ENCODE measurements around the gene MOB3C.

Gene MOB3C

DNA sequence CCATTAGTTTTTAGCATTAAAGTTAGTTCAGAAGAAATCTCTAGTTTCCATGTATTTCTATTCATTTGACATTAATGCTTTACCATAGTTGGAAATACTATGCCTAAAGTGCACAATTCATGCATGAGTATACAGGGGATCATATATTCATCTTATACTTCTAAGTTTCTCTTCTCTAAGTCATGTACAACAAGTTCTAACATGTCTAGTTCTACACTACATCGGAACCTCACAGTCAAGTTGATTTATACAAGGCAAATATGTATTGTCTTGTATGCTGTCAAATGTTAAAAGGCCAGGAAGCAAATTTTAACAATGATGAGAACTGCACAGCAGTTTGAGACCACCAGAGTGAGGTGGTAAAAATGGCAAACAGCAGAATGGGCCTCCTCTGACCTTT lies 22.9 kb upstream of the MOB3C start:
- no peak for DNase-seq (ENCODE audit: low read depth in 2 of 3, low spot score in 1 of 3)

DNA sequence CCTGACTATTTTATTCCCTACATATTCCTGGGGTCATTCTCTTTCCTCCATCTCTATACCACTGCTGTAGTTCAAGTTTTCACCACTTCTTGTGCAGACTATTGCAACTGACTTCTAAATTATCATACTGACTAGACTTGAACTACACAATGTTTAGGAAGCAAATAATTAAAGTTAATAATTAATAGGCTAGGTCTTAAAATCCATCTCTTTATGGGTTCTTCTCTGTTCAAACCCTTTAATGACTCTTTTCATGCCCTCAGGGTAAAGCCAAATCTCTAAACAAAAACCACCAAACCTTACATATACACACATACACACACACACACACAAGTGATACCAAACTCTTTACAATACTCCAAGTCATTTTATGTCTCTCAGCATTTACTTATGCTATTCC lies 22.3 kb upstream of the MOB3C start:
- no peak for DNase-seq (ENCODE audit: low read depth in 2 of 3, low spot score in 1 of 3)

DNA sequence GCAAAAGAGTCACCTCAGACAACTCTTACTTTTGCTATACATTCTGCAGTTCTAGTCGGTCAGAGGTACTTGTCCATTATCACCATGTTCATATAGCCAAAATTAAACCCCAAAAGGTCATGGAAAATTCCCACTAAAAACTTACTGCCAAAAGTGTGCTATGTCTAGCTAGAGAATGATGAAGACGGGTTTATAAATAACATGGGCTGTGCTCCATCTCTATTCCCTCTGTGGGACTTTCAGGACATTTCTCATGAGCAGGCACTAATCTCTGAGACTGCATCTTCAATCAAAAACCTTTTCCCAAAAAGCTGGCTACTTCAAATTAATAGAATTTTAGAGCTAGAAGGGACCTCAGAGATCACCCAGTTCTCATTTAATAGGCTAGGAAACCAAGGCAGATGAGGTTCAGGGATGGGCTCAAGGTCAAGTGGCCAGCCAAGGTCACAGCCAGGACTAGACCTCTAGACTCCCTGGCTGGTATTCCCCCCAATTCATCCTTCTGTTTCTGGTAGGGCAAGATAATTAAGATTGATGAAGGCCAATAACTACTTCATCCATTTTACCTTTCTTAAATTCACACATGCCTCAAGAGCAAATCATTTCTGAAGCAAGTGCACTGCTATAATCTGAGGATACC lies 21.0 kb upstream of the MOB3C start:
- no peak for DNase-seq (ENCODE audit: low read depth in 2 of 3, low spot score in 1 of 3)

DNA sequence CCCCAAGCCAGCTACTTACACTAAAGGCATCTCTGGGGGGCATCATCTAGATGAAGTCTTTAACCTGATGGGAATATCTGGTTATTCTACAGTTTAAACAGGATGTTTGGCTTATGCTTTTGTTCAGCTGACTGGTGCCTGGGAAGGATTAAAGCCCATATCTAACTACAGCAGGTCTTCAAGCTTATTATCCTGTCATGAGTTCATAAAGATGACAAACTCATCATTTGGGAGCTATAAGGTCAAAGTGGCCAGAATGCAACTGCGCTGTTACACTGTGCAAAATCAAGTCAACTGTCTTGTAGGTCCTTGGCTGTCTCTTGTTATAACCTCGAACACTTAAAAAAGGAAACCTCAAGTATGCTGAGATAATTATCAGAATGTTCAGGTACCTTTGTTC lies 18.6 kb upstream of the MOB3C start:
- no peak for DNase-seq (ENCODE audit: low read depth in 2 of 3, low spot score in 1 of 3)

DNA sequence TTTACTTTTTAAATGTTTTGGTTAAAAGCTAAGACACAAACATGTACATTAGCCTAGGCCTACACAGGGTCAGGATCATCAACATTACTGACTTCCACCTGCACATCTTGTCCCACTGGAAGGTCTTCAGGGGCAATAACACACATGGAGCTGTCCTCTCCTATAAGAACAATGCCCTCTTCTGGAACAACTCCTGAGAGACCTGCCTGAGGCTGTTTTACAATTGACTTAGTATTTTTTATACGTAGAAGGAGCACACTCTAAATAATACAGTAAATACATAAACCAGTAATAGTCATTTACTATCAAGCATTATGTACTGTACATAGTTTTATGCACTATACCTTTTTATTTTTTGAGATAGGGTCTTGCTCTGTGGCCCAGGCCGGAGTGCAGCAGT lies 14.1 kb upstream of the MOB3C start:
- DNase-seq (ENCODE audit: low read depth in 2 of 3, low spot score in 1 of 3): no peak

DNA sequence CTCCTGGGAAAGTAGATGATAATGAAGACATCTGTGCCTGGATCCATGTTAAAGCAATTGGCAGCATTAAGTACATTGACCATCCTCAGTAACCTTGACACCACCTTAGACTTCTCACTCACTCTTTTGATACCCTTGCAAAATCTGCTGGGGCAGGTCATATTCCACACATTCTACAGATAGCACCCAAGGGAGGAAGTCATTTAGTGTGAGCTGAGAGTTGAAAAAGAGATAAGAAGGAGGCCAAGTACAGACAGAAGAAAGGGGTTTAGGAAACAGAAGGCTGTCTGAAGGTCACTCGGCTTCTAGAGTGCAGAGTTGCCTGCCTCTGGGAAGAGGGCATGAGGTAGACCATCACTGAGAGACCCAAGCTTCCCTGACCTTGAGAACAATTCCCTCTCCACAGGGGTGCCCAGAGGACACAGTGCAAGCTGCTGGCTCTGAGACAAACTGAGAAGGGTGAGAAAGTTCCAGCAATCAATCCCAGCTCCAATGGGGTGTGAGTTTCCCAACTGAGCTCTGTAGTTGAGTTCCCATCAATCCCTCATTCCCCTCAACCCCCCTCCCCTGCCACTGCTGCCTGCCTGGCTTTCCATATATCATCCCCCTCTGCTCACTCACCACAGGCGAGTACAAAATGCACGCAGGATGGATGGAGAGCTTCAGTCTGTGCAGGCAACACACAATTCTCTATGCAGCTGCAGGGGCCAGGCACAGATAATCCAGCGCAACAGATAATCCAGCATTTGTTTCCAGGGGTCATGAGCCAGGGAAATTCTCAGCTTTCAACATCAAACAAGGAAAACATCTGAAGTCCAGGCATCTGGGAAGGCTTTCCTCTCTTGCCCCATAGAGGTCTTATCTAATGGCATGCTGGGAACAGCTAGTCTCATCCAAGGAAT lies 7.4 kb upstream of the MOB3C start:
- no peak for DNase-seq (ENCODE audit: low read depth in 2 of 3, low spot score in 1 of 3)

DNA sequence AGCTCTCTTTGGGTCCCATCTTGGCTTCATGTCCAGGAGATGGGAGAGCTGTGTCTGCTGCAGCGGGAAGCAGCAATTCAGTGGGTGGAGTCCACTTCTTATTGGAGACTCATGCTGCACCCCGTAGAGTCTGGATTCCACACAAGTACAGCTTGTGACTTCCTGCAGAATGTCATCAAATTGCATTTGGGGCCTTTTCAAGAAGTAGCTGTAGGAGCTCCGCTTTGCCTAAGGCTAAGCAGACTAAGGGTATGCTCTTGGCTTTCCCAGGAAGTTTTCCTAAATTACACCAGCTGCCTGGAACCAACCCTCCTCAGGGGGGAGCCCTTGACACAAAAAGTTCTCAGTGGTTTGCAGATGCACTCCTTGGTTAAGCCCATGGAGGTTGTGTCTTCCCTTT lies 5.7 kb upstream of the MOB3C start:
- DNase-seq (ENCODE audit: low read depth in 2 of 3, low spot score in 1 of 3): no peak

DNA sequence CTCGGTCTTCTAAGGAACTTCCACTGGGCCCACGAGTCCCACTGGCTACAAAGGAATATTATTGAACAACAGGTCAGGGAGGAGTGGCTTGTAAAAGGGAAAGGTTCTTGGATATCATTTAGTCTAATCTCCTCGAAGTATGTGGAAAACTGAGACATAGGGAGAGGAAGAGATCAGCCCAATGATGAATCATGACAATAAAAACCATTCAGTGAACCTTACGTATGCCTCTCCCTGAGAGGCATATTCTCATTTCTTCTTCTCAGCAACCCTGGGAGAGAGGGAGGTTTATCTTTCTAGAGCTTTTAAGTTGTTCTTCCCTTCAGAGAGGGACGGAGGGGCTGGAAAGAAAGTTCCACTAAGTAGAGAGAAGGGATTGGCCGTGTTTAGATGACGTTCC lies 5.3 kb upstream of the MOB3C start:
- DNase-seq (ENCODE audit: low read depth in 2 of 3, low spot score in 1 of 3): no peak

DNA sequence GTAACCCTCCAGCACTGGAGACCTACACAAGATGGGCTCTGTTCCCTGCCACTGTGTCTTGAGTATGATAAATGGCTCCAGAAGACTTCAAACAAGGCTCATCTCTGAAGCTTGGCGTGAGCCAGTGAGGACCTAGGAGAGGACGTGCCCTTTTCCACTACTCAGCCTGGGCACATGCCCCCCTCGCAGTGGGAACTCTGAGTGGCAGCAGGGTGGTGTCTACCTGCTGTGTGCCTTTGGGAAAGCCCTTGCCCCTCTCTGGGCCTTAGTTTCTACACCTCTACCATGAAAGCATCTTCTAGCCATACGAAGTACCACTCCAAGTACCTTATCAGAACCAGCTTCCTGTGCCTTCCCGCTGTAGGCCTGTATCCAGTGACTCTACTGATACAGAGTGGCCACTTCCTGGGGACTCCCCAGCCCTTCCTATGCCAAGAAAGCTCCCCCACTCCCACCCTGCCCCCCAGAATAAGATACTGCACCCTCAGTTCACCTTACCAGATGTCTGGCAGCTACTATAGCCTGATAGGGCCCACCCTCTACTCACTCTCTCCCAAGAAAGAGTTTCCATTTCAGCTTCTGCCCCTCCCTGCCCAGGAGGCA lies 3.1 kb upstream of the MOB3C start:
- DNase-seq (ENCODE audit: low read depth in 2 of 3, low spot score in 1 of 3): no peak

DNA sequence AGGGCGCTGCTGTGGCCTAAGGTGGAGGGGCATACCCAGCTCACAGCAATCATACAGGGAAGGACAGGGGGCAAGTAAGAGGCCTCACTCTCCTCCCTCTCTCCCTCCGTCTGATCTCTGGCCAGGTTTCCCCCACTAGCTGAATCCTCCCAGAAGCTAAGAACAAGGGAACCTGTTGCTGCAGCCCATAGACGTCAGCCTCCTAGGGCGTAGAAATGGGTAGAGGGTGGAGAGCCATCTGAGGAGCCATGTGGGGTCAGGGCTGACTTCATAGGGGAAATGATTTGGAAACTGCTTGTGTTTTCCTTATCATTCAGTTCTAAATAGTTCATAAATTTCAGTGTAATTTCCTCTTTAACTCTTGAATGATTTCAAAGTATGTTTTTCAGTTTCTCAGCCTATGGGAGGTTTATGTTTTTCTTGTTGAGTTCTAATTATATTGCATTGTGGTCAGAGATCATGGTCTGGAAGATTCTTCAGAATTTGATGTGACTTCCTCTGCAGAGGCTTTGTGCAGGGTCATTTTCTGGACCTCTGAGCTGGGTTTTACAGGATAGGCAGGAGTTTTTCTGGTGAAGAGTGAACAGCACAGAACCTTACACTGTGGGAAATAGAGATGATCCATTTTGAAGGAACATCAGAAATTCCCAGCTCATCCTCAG lies 2.3 kb upstream of the MOB3C start:
- DNase-seq (ENCODE audit: low read depth in 2 of 3, low spot score in 1 of 3): no peak

DNA sequence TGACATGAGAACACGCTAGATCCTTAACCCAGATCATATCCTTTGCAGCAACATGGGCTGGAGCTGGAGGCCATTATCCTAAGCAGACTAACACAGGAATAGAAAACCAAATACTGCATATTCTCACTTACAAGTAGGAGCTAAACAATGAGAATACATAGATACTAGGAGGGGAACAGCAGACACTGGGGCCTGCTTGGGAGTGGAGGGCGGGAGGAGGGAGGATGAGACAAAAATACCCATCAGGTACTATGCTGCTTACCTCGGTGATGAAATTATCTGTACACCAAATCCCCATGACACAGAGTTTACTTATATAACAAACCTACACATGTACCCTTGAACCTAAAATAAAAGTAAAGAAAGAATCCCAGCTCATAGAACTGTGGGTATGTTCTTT lies 1.2 kb upstream of the MOB3C start:
- DNase-seq (ENCODE audit: low read depth in 2 of 3, low spot score in 1 of 3): no peak

DNA sequence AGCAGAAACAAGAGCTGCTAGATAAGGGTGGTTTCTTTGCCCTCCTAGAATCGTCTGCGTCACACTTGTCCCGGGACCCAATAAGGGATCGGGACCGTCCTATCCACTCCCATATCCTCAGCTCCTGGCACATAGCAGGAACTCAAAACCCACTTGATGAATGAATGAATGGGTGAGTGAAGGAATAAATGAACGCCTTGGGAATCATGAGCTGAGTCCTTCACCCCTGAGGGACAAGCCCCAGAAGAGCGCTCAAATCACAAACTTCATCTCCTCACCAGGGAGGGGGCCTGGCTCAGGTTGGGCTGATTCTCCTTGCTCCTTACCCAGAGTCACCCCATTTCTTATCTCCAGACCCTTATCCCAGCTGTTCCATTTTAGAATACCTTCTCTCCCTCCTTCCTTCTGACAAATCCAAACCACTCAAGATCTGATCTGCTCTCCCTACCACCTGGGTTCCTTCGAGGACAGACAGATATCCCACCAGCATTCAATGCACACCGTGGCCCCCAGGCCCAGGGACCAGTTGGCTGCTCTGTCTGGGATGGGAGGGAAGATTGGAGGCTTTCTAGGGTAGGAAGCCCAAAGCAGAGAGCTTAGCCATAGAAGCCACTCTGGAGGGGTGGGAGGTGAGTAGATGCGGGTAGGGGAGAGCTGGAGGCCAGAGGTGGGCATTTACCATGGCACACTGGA lies 643 bp upstream of the MOB3C start:
- DNase-seq (ENCODE audit: low read depth in 2 of 3, low spot score in 1 of 3): no peak

DNA sequence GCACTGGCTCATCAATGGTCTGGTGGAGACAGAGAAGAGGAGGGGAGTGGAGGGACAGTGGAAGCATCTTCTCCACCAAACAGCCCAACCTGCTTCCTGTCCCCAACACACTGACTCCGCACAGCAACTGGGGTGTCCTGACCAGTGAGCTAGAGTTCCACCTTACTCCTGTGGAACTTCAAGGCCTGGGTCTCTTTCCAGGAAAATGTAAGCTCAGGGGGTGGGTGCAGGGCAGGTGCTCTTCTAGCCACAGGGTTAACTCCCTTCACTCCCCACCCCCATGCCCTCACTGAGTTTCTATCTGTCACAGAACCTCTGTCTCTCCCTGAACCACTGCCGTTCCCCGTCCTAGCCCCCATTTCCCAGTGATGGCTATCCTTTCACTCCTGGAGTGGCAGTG lies 876 bp downstream of the MOB3C start:
- DNase-seq (ENCODE audit: low read depth in 2 of 3, low spot score in 1 of 3): no peak

DNA sequence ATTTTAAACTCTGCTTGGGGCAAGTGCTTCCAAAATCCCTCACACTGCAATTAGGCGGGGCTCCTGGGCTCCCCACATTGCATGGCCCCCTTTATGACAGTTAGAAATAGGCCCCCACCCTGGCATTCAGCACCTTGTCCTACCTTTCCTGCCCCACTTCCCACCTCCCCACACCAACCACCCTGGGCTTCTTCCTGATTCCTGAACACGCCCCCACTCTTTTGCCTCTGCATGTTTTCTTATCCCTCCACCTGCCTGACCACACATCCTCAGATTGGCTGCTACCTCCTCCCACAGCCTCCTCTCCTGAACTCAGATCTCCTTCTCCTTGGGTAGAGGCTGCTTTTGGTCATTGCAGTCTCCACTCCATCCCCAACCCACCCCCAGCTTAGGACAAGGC lies 1.5 kb downstream of the MOB3C start:
- DNase-seq (ENCODE audit: low read depth in 2 of 3, low spot score in 1 of 3): no peak

DNA sequence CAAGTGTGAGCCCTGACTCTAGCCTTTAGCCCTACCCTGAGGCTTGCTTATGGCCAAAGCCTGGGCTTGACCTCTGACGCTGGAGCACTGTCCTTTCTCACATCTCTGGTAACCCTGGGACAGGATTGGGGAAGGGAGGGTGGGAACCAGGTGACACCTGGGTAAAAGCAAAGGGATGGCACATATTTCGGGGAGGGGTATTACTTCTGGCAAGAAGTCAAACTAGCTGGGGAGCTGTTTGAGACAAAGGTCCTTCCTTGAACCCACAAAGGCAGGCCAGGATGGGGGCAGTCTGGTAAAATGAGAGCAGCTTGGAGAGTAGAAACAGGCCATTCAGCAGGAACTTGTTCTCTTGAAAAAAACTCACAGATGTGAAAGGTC lies 2.0 kb downstream of the MOB3C start:
- no peak for DNase-seq (ENCODE audit: low read depth in 2 of 3, low spot score in 1 of 3)

DNA sequence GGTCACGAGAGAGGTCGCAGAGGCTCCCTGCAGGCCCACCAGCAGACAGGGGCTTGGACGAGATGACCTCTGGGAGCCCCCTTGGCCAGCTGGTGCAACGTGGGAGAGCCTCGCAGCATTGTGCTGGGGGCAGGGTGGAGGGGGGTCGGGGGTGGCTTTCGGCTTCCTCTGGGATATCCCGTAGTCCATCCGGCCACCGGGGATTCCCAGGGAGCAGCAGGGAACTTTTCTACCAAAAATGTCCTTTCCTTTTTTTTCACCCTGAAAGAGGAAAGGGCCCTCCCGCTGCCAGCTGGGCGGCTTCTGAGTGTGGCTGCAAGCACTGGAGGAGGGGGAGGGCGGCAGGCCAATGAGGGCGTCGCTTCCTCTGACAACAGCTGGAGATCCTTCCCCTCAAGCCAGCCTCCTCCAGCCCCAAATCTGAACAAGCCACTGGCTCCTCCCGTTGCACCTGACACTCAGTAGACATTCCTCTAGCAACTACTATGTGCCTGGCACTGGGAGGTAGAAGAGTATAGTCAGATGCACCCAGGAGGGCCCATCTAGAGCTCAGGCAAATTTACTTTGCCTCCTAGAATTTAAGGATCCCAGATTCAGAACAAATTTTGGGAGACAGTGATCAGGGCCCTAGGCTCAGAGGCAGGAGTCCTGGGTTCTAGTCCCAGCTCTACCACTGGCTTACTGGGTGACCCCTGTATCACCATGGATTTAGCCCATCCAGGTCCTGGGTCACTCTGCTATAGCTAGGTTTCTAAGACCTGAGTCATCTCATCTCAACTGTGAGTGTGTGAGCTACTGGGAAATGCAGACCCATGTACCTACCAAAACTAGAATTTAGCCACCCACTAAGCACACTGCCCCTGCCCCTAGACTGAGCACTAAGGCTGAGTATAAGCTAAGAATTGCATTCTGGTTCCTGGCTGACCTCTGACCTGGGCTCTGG lies 2.7 kb downstream of the MOB3C start:
- DNase-seq (ENCODE audit: low read depth in 2 of 3, low spot score in 1 of 3): no peak

DNA sequence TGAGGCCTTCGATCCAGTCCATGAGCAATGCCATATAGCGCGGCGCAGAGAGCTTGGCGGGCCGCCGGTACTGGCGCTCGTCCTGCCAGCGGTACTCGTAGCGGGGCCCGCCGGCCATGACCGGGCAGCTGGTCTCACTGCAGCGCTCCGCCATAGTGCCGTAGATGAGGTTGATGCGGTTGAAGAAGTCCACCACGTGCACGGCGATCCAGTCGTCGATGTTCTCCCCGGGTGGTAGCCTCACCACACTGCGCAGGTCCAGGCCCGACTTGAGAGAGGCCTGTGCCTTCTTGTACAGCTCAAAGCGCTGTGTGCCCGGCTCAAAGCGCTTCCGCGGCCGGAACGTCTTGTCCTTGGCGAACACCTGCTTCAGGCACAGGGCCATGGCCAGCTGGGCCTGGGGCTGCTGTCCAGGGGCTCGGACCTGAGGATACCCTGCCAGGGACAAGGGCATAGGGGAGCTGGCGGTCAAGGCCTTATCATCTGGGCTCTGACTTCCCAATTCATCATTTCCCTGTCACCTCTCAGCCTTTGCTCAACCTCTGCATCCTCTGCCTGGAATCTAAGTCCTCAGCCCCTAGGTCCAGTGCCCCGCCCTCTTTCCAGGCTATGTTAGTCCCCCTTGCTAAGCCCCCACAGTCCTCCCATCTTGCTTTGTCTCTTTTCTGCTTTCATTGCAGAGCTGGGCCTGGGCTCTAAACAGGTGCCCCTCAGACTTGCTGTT lies 3.5 kb downstream of the MOB3C start:
- DNase-seq (ENCODE audit: low read depth in 2 of 3, low spot score in 1 of 3): no peak

DNA sequence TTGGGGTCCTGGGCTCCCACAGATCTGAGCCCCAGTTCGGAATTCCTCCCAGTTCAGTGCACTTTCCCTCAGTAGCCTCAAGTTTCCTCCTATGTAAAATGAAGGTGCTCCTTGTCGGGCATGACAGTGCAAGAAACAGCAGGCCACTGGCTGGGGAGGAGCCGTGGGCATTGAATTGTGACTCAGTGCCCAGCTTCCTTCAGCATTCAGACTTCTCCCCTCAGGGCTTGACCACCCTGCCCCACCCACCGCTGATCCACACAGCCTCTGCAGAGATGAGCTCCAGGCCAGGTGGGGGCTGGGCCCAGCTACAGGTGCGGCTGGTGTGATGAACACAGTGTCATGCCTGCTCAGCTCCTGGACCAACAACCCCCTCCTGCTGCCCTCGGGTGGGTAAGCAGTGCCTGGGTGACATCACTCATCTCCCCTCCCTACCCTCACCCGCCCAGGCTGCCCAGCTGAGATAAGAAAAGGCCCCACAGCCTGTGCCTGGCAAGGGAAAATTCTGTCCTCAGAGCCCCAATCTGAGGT lies 4.9 kb downstream of the MOB3C start:
- DNase-seq (ENCODE audit: low read depth in 2 of 3, low spot score in 1 of 3): no peak

Data from stimulated activated CD4-positive, alpha-beta T cell treated with anti-CD3 and anti-CD28 coated beads, Interleukin-12 subunit alpha, Interleukin-12 subunit beta, amount 100 ng/mL, for 48 hours (primary cell).